HUES6 (cell line): ENCODE results near the gene ACOT8.

Source experiments
- H3K27ac ChIP-seq: 2 replicates; pipeline ENCODE4 v1.7.0; 2013; ENCODE audit warnings: low read depth, mild to moderate bottlenecking, low read length, inconsistent platforms
- H3K27me3 ChIP-seq: 2 replicates; pipeline ENCODE4 v1.6.1; 2013; ENCODE audit warnings: low read length; ENCODE audit not compliant: control insufficient read depth, insufficient read depth
- H3K36me3 ChIP-seq: 2 replicates; pipeline ENCODE4 v1.6.1; 2013; ENCODE audit warnings: low read length; ENCODE audit not compliant: control insufficient read depth, insufficient read depth
- H3K4me1 ChIP-seq: 2 replicates; pipeline ENCODE4 v1.6.1; 2013; ENCODE audit warnings: low read length; ENCODE audit not compliant: control insufficient read depth, insufficient read depth
- H3K4me3 ChIP-seq: 2 replicates; pipeline ENCODE4 v1.5.1; 2013; ENCODE audit warnings: low read depth, low read length
- H3K9ac ChIP-seq: one replicate; pipeline ENCODE4 v1.6.1; 2013; ENCODE audit warnings: mild to moderate bottlenecking, low read length
- H3K9me3 ChIP-seq: 2 replicates; pipeline ENCODE4 v1.6.1; 2013; ENCODE audit warnings: low read depth, low read length; ENCODE audit not compliant: control insufficient read depth, insufficient read depth

ACOT8 gene

DNA sequence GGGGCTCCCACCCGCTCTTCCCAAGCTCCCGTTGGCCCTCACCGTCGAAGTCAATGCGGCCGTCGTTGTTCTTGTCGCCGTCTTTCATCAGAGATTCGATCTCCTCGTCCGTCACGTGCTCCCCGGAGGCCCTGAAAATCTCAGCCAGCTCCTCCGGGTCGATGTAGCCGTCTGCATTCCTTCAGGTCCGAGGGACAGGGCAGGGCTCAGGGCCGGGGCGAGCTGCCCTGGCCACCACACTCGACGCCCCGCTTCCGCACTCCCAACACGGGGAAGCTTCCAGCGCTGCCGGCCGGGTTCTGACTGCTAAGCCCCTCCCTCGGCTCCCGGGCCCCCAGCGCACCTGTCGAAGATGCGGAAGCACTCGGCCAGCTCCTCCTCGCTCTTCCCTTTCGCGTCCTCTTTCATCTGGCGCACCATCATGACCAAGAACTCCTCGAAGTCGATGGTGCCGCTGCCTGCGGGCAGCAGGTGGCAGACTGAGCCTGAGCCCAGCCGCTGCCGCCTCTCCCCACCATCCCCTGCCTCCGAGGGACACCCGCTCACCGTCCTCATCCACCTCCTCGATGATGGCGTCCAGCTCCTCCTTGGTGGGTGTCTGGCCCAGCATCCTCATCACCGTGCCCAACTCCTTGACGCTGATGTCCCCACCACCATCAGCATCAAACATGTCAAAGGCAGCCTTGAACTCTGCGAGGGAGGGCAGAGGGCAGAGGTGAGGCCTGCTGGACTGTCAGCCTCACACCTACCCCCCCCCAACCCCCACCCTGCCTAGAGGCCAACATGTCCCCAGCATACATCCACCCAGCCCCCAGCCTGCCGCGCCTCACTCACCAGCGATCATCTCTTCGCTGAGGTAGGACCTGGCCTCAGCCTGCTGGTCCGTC lies 33.0 kb downstream of the ACOT8 start:
- Histone ChIP-seq H3K9me3 (no peaks in the 10 kb centered on the region), H3K27ac (no peak overlapping the region), H3K27me3 (peaks cover 22% of the 10 kb centered on the region), H3K36me3 (no peaks in the 10 kb centered on the region), H3K4me3 (peak overlapping the region; percentile 22), H3K9ac (no peak overlapping the region), H3K4me1 (peaks cover 40% of the 10 kb centered on the region)

- no peak overlapping the region for H3K27ac ChIP-seq
- no peaks in the 10 kb centered on the region for H3K9me3 ChIP-seq
- H3K4me3 ChIP-seq, result peak overlapping the region; percentile 40
- peaks cover 38% of the 10 kb centered on the region for H3K4me1 ChIP-seq
- no peak overlapping the region for H3K9ac ChIP-seq
- H3K27me3 ChIP-seq, result peaks cover 22% of the 10 kb centered on the region
- H3K36me3 ChIP-seq, result no peaks in the 10 kb centered on the region
Observed at GRCh38 chr20:45822857-45823256, 34.3 kb downstream of the ACOT8 start.

GRCh38 chr20:45821947-45822346 lies 35.2 kb downstream of the ACOT8 start:
- H3K27ac ChIP-seq, result no peak overlapping the region

DNA sequence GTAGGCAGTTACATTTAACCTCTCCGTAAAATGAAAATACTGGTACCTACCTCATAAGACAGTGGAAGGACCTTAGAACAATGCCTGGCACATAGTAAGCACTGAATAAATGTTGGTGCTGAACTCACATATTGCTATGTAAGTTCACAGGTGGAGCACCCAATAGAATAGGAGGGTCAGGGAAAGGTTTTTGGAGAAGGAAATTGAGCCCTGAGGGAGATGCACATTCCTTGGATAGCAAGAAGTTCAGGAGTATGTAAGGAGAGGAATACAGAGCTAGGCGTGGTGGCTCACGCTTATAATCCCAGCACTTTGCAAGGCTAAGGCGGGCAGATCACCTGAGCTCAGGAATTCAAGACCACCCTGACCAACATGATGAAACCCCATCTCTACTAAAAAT lies 37.7 kb downstream of the ACOT8 start:
- H3K27ac ChIP-seq, result no peak overlapping the region
- no peak overlapping the region for H3K9ac ChIP-seq
- H3K9me3 ChIP-seq, result no peaks in the 10 kb centered on the region
- peaks cover 21% of the 10 kb centered on the region for H3K4me1 ChIP-seq
- peaks cover 26% of the 10 kb centered on the region for H3K36me3 ChIP-seq
- H3K4me3 ChIP-seq, result no peak overlapping the region
- peaks cover 22% of the 10 kb centered on the region for H3K27me3 ChIP-seq

More at GRCh38 chr20:45821947-45822346, 35.2 kb downstream of the ACOT8 start:
- H3K36me3 ChIP-seq, result peaks cover 3% of the 10 kb centered on the region
- H3K9ac ChIP-seq, result no peak overlapping the region
- H3K4me1 ChIP-seq, result peaks cover 35% of the 10 kb centered on the region
- H3K4me3 ChIP-seq, result no peak overlapping the region
- peaks cover 22% of the 10 kb centered on the region for H3K27me3 ChIP-seq
- no peaks in the 10 kb centered on the region for H3K9me3 ChIP-seq

GRCh38 chr20:45818239-45818638 lies 39.0 kb downstream of the ACOT8 start:
- Histone ChIP-seq H3K9me3 (no peaks in the 10 kb centered on the region), H3K9ac (no peak overlapping the region), H3K27ac (no peak overlapping the region), H3K4me1 (peaks cover 20% of the 10 kb centered on the region), H3K4me3 (no peak overlapping the region), H3K36me3 (peaks cover 36% of the 10 kb centered on the region), H3K27me3 (peaks cover 15% of the 10 kb centered on the region)

DNA sequence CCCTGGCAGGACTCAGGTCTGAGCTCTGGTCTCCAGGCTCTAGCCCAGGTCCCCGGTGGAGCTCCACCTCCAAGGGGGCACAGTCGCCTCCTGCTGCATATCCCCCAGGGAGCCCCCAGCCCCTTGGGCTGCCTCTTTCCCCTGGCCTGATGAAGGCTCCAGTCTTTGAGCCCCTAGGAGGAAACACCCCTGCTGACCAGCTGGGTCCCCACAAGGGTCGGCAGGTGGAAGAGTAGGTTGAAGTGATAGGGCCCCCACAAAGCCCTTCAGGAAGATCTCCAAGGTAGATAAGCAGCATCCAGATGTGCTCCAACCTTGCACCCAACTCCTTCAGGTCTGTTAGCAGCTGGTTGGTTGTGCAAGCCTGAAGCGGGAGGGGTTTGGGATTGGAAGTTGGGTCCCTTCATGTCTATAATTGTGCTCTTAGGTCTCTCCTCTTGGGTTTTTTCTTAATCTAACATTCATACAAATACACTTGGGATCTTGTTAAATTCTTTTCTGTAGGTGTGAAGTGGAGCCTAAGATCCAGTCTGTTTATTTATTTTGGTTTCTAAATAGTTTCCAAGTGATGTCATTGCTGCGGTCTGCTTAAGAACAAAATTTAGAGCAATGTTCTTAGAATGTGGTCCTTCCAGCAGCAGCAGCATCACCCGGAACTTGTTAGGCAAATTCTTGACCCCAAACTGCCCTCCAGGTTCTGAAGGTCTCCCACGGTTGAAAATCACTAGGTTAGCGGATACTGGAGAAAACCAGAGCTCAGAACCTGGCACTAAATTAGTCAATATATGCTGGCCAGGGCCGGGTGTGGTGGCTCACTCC lies 39.6 kb downstream of the ACOT8 start:
- H3K27ac ChIP-seq, result no peak overlapping the region
- H3K27me3 ChIP-seq, result peaks cover 8% of the 10 kb centered on the region
- H3K4me1 ChIP-seq, result peaks cover 15% of the 10 kb centered on the region
- peaks cover 38% of the 10 kb centered on the region for H3K36me3 ChIP-seq
- no peak overlapping the region for H3K9ac ChIP-seq
- H3K4me3 ChIP-seq, result no peak overlapping the region
- H3K9me3 ChIP-seq, result no peaks in the 10 kb centered on the region

DNA sequence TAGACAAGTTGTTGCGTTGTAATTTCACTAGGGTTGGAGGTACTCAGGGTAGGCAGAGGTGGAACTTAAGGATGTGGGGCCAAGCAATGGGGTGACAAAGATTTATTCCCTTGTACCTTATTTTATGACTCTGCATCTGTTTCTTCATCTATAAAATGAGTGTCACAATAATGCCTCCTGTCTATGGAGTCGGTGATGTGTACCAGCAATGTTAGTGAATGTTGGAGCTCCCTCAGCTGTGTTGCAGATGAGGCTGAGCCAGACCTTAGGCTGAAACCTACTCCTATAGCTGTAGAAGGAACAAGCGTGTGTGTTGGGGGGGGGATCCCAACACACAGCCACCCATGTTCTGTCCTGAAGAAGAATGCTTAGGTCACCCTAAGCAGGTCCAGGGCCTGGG lies 40.2 kb downstream of the ACOT8 start:
- Histone ChIP-seq H3K36me3 (peaks cover 38% of the 10 kb centered on the region), H3K9ac (no peak overlapping the region), H3K9me3 (no peaks in the 10 kb centered on the region), H3K27me3 (peaks cover 2% of the 10 kb centered on the region; the same call in 1 of the 2 replicates), H3K4me3 (no peak overlapping the region), H3K27ac (no peak overlapping the region), H3K4me1 (peaks cover 9% of the 10 kb centered on the region; the same call in 1 of the 2 replicates)

DNA sequence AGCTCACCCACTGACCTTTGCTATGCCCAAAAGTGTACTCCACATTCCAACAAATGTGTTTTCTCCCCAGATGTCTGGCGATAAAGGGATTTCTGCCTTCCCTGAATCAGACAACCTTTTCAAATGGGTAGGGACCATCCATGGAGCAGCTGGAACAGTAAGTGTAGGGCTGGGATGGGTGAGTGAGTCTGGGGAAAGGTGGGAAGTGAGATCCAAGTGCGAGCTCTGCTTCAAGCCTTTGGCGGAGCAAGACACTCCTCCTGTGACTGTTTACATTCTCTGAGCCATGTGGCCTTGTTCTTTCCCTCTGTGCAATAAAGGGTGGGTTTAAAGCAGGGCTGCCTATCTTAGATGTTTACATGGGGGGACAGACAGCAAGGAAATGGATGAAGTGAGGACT lies 42.9 kb downstream of the ACOT8 start:
- Histone ChIP-seq H3K4me1 (peaks cover 8% of the 10 kb centered on the region; the same call in 1 of the 2 replicates), H3K9ac (no peak overlapping the region), H3K9me3 (no peaks in the 10 kb centered on the region), H3K27me3 (no peaks in the 10 kb centered on the region), H3K4me3 (no peak overlapping the region), H3K27ac (no peak overlapping the region), H3K36me3 (peaks cover 61% of the 10 kb centered on the region)

DNA sequence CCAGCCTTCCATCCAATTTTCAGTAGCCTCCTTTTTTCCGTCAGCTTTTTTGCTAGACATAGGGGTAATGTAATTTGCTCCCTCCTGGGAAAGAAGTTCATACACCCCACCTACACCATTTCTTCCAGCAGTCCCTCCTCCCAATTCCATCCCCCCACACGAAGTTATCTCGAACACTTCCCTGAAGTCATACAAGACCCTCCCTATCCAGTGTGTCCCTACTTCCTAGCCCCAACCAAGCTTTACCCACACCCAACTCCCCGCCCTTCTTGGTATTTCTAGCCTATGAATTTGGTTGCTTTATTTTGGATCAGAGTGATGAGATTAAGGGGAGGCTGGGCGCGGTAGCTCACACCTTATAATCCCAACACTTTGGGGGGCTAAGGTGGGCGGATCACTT lies 43.7 kb downstream of the ACOT8 start:
- Histone ChIP-seq H3K4me3 (peak overlapping the region; percentile 97), H3K9me3 (no peaks in the 10 kb centered on the region), H3K36me3 (peaks cover 67% of the 10 kb centered on the region), H3K27ac (no peak overlapping the region), H3K9ac (peak overlapping the region; percentile 90), H3K4me1 (peaks cover 6% of the 10 kb centered on the region; the same call in 1 of the 2 replicates), H3K27me3 (no peaks in the 10 kb centered on the region)

DNA sequence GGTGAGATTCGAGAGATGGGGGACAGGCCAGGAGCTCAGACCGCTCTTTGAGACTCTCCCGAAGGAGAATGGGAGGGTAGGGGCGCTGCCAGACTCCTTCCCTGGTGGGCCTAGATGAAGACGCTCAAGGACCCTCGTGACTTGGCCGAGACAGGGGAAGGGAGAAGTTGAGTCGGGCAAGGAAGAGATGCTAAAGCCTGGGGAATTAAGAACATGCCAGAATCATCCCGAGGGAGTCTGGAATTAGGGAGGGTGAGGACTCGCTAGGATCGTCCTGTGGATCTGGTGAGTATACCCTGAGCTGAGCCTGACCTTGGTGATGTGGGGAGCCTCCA lies 44.2 kb downstream of the ACOT8 start:
- peak overlapping the region; percentile 90 for H3K9ac ChIP-seq
- peak overlapping the region; percentile 77 for H3K27ac ChIP-seq
- H3K36me3 ChIP-seq, result peaks cover 67% of the 10 kb centered on the region
- peak overlapping the region; percentile 97 for H3K4me3 ChIP-seq
- H3K9me3 ChIP-seq, result no peaks in the 10 kb centered on the region
- H3K27me3 ChIP-seq, result no peaks in the 10 kb centered on the region
- H3K4me1 ChIP-seq, result peaks cover 6% of the 10 kb centered on the region; the same call in 1 of the 2 replicates
